ENCODE measurements around the gene ZNF664.

GRCh38 chr12:124022161-124022560 is 49.1 kb downstream of the ZNF664 start:
- TF ChIP-seq CTCF (IDR thresholded peaks at IDR 0.05) (no peak), POLR2A (IDR thresholded peaks at IDR 0.05; ENCODE audit: low read depth) (no peak), EP300 (IDR thresholded peaks at IDR 0.05) (no peak), POLR2AphosphoS5 (IDR thresholded peaks at IDR 0.05) (no peak)
